GM13977 (cell line): Measurements from ENCODE around the gene HLA-DMA.

Source experiments
- DNase-seq: peaks from one replicate; pipeline ENCODE4 v3.0.0; 2012; ENCODE audit warnings: low spot score
- CTCF ChIP-seq: IDR thresholded peaks from 2 replicates; pipeline ENCODE4 v1.5.1; 2012; ENCODE audit warnings: mild to moderate bottlenecking, control low read depth; ENCODE audit not compliant: insufficient read depth; ENCODE audit errors: extremely low read depth, missing control alignments
- in situ Hi-C: fragments of 300-500 bp; cut with MboI; formaldehyde crosslinking; loops from one replicate; pipeline ENCODE4 v1.12.0; 2022; ENCODE audit warnings: low sequenced_read_pairs, low pct_unique_long_range_greater_than_20kb, mixed read lengths, inconsistent platforms; ENCODE audit not compliant: unreplicated experiment

The HLA-DMA gene

GRCh38 chr6:32952817-32953739 is at the start of gene HLA-DMA:
HLA-DMA (minus strand) TSS chr6:32953097; CDS start chr6:32953036, 61 bp downstream.
- peak; percentile 76 for DNase-seq
- in situ Hi-C loops = no loop called here
- TF ChIP-seq CTCF = peak; percentile 53

- in situ Hi-C loops = loop anchor here (10.0 kb wide), 1 partner anchor 243 kb away; no protein-coding TSS in a partner anchor
- DNase-seq = no peak
- no peak for TF ChIP-seq CTCF
Observed at GRCh38 chr6:33001685-33002084, 48.8 kb upstream of the HLA-DMA start.

- in situ Hi-C loops = loop anchor here (10.0 kb wide), 1 partner anchor 245 kb away; no protein-coding TSS in a partner anchor
- peak; percentile 62 for DNase-seq
- TF ChIP-seq CTCF = peak; percentile 42
Observed at GRCh38 chr6:33000055-33000454, 47.2 kb upstream of the HLA-DMA start.

- TF ChIP-seq CTCF = no peak
- in situ Hi-C loops = no loop called here
- DNase-seq = no peak
Observed at GRCh38 chr6:32995448-32995847, 42.6 kb upstream of the HLA-DMA start.

DNA sequence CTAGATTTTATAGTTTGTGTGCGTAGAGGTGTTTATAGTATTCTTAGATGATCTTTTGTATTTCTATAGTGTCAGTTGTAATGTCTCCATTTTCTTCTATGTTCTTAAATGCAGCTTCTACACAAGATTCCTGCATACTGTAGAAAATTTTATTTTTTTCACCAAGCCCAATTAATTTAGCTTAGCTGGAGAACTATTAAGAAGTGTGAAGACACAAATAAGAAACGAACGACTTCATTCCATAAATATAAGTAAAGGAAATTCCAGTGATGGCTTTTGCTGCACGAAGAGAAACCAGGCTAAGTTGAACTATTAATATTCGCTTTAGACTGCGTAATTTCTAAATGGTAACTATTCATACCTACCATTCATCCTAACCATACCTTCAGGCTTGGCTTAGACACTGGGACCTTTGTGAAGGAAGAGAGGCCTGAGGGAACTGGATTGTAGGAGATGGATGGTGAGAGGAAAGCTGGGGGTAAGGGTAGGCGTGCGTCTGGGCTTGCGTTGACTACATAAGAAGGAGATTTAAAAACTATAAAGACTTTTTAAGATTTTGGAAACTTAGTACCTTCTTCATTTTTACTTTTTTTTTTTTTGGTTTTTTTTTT is 40.6 kb upstream of the HLA-DMA start:
- DNase-seq = no peak
- in situ Hi-C loops = no loop called here
- TF ChIP-seq CTCF = no peak

DNA sequence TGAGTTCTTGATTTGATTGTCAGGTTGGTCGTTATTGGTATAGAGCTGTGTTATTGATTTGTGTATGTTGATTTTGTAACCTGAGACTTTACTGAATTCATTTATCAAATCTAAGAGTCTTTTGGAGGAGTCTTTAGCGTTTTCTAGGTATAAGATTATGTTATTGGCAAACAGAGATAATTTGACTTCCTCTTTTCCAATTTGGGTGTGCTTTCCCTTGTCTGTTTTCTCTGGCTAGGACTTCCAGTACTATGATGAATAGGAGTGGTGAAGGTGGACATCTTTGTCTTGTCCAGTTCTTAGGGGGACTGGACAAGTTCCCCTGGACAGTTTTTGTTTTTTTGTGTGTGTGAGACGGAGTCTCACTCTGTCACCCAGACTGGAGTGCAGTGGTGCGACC is 39.1 kb upstream of the HLA-DMA start:
- DNase-seq = no peak
- TF ChIP-seq CTCF = no peak
- in situ Hi-C loops = no loop called here
